ENCODE measurements around the gene DDX21. TPM values are rescaled to one million over a fixed set of nuclear protein-coding genes. Genes with fewer than 3 reads are reported as not detected.

The DDX21 gene
- total and polyA plus RNA-seq, 2 of the 13 experiments (the other 11 are each of a cell fraction or from before 2014, with no cell fraction given) = 52.5 to 147 TPM

DNA sequence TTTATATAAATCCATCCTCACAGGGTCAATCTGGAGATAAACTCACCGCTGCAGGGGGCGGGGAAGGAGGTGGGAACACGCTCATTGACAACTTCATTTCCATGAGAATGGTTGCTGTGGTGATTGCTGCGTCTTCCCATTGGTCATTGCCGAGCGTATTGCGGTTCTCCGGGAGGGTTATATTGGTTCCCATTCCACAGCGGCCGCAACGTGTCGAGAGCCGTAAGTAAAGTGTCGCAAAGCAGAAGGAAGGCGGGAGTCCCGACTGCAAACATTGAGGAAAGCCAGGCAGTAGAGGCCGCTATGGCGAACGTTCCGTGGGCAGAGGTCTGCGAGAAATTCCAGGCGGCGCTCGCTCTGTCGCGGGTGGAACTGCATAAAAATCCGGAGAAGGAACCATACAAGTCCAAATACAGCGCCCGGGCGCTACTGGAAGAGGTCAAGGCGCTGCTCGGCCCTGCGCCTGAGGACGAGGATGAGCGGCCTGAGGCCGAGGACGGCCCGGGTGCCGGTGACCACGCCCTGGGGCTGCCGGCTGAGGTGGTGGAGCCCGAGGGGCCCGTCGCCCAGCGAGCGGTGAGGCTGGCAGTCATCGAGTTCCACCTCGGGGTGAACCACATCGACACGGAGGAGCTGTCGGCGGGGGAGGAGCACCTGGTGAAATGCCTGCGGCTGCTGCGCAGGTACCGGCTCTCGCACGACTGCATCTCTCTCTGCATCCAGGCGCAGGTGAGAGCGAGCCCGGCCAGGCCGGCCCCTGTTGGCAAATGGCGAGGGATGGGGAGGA is 32.8 kb downstream of the DDX21 start, which contains the start of gene KIFBP (continued):
- no peak for TF ChIP-seq TCF7L2 (IDR thresholded peaks at IDR 0.05; ENCODE audit: low read depth, low read length)
- TF ChIP-seq, protein P1, sequence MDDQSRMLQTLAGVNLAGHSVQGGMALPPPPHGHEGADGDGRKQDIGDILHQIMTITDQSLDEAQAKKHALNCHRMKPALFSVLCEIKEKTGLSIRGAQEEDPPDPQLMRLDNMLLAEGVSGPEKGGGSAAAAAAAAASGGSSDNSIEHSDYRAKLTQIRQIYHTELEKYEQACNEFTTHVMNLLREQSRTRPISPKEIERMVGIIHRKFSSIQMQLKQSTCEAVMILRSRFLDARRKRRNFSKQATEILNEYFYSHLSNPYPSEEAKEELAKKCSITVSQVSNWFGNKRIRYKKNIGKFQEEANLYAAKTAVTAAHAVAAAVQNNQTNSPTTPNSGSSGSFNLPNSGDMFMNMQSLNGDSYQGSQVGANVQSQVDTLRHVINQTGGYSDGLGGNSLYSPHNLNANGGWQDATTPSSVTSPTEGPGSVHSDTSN (CRISPR knock-in tag; IDR thresholded peaks at IDR 0.05; ENCODE audit: borderline replicate concordance) = no peak
- peak; percentile 74; the same call in 1 of the 2 replicates for TF ChIP-seq KDM5A (IDR thresholded peaks at IDR 0.05; ENCODE audit: borderline replicate concordance, low read length)
- TF ChIP-seq, protein P2, sequence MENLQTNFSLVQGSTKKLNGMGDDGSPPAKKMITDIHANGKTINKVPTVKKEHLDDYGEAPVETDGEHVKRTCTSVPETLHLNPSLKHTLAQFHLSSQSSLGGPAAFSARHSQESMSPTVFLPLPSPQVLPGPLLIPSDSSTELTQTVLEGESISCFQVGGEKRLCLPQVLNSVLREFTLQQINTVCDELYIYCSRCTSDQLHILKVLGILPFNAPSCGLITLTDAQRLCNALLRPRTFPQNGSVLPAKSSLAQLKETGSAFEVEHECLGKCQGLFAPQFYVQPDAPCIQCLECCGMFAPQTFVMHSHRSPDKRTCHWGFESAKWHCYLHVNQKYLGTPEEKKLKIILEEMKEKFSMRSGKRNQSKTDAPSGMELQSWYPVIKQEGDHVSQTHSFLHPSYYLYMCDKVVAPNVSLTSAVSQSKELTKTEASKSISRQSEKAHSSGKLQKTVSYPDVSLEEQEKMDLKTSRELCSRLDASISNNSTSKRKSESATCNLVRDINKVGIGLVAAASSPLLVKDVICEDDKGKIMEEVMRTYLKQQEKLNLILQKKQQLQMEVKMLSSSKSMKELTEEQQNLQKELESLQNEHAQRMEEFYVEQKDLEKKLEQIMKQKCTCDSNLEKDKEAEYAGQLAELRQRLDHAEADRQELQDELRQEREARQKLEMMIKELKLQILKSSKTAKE (CRISPR knock-in tag; IDR thresholded peaks at IDR 0.05; ENCODE audit: borderline replicate concordance) = no peak
- TF ChIP-seq PHB2 (IDR thresholded peaks at IDR 0.05; ENCODE audit: partially characterized antibody) = no peak
- 0 out of 2 replicates have a peak, but pooled peaks have one; percentile 20 for TF ChIP-seq HCFC1 (IDR thresholded peaks at IDR 0.05; ENCODE audit: low read depth, low read length)
- peak; percentile 42; the same call in 1 of the 2 replicates for TF ChIP-seq ZKSCAN8 (CRISPR knock-in tag; IDR thresholded peaks at IDR 0.05; ENCODE audit: borderline replicate concordance)
- TF ChIP-seq ZNF839 (CRISPR knock-in tag; IDR thresholded peaks at IDR 0.05; ENCODE audit: borderline replicate concordance) = peak; percentile 76; the same call in 1 of the 2 replicates
- TF ChIP-seq, protein P3, sequence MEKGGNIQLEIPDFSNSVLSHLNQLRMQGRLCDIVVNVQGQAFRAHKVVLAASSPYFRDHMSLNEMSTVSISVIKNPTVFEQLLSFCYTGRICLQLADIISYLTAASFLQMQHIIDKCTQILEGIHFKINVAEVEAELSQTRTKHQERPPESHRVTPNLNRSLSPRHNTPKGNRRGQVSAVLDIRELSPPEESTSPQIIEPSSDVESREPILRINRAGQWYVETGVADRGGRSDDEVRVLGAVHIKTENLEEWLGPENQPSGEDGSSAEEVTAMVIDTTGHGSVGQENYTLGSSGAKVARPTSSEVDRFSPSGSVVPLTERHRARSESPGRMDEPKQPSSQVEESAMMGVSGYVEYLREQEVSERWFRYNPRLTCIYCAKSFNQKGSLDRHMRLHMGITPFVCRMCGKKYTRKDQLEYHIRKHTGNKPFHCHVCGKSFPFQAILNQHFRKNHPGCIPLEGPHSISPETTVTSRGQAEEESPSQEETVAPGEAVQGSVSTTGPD (CRISPR knock-in tag; IDR thresholded peaks at IDR 0.05) = no peak
- 0 out of 2 replicates have a peak, but pooled peaks have one; percentile 10 for TF ChIP-seq ZNF780A (CRISPR knock-in tag; IDR thresholded peaks at IDR 0.05)
- 0 out of 2 replicates have a peak, but pooled peaks have one; percentile 11 for TF ChIP-seq GPN1 (CRISPR knock-in tag; IDR thresholded peaks at IDR 0.05; ENCODE audit: borderline replicate concordance)
- TF ChIP-seq SOX6 (IDR thresholded peaks at IDR 0.05) = no peak
- TF ChIP-seq SOX6 (CRISPR knock-in tag; IDR thresholded peaks at IDR 0.05) = peak; percentile 93
- TF ChIP-seq ATM (IDR thresholded peaks at IDR 0.05; ENCODE audit: borderline replicate concordance) = no peak
- TF ChIP-seq ZNF83 (CRISPR knock-in tag; IDR thresholded peaks at IDR 0.05; ENCODE audit: borderline replicate concordance) = no peak
- TF ChIP-seq HMG20B (CRISPR knock-in tag; conservative IDR thresholded peaks at IDR 0.05) = 0 out of 2 replicates have a peak, but pooled peaks have one; percentile 45
- TF ChIP-seq, protein P4, sequence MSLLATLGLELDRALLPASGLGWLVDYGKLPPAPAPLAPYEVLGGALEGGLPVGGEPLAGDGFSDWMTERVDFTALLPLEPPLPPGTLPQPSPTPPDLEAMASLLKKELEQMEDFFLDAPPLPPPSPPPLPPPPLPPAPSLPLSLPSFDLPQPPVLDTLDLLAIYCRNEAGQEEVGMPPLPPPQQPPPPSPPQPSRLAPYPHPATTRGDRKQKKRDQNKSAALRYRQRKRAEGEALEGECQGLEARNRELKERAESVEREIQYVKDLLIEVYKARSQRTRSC (CRISPR knock-in tag; IDR thresholded peaks at IDR 0.05; ENCODE audit: low read depth) = no peak
- peak; percentile 93 for TF ChIP-seq GATAD1 (CRISPR knock-in tag; IDR thresholded peaks at IDR 0.05)
- peak; percentile 52 for TF ChIP-seq ZMAT3 (CRISPR knock-in tag; conservative IDR thresholded peaks at IDR 0.05)
- peak; percentile 63; the same call in 1 of the 2 replicates for TF ChIP-seq SMAD1 (CRISPR knock-in tag; IDR thresholded peaks at IDR 0.05; ENCODE audit: borderline replicate concordance, low read depth)
- TF ChIP-seq SP1 (IDR thresholded peaks at IDR 0.05) = no peak
- peak; percentile 11; the same call in 1 of the 2 replicates for TF ChIP-seq SP1 (CRISPR knock-in tag; IDR thresholded peaks at IDR 0.05)
- no peak for TF ChIP-seq ZBTB8A (CRISPR knock-in tag; IDR thresholded peaks at IDR 0.05; ENCODE audit: borderline replicate concordance, low read depth)

Data from HepG2 (cell line).